NCI-H345 treated with DMSO at 0.1 percent for 48 hours (cell line): ENCODE measurements around the gene RILP.

ENCODE experiments used
- DNase-seq: peaks from one replicate; lab custom pipeline; 2025; ENCODE audit not compliant: unreplicated experiment; lab: John Stamatoyannopoulos, UW

RILP gene

DNA sequence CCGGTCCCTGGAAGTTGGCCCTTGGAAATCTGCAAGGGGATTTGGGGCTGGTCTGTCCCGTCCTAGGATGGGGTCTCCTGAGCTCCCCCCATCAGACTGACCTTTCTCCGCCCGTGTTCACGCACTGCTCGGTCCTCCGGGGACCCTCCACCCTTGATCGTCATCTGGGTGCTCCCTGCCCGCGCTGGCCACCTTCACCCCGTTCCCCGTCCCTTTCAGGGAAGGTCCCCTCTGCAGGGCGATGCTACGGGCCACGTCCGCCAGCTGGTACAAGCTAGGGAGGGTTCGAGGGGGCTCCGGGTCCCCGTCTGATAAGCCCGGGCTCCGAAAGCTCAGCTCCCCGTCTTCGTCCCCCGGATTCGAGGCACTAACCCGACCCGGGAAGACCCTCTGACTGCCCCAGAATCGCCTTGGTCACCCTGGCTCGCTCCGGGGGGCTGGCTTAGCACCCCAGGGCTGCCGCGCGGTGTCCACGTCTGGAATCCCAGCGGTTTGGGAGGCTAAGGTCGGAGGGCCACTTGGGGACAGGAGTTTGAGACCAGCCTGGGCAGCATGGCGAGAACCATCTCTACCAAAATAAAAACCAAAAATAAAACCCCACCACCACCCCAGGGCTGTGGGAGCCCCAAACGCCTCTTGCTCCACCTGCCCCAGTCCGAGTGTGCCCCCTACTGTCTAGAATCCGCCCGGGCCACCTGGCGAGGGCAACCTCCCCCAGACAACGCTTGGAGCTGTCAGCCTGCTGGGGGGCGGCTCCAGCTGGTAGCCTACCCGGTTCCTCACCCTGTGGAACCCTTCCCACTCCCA is 20.0 kb downstream of the RILP start:
- no peak for DNase-seq

DNA sequence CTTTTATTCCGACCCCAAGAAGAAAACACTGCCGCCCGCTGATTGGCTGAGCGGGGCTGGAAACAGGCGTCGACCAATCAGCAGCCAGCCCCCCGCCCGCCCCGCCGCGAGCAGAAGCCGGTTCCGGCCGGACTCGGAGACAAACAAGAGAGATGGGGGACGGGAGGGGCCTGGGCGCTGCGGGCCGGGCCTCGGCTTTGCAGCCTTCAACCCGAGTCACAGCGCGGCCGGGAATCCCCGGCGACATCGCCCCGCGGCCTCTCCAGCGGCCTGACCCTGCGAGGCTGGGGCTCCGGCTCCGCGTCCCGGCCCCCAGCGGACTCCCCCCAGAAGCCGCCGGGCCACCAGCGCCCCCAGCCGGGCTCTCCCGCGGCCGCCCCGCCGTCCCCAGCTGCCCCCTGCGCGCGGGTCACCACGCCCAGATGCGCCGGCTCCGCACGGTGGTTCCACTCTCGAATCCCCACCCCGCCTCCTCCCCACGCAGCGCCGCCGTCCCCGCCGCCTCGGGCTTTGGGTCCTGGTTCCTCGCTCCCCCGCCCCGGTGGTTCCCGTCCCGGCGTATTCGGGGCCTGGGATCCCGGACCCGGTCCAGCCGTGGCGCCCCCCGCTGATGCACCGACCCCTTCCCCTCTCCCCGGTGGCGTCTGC is 20.7 kb downstream of the RILP start:
- DNase-seq, result peak; percentile 71

- DNase-seq, result peak; percentile 73
These were observed 21.4 kb downstream of the RILP start, which contains the start of gene SLC43A2 for GRCh38 chr17:1627982-1628855. Gene SLC43A2 (minus strand): TSS chr17:1628834. CDS start chr17:1627874, 960 bp downstream.

DNA sequence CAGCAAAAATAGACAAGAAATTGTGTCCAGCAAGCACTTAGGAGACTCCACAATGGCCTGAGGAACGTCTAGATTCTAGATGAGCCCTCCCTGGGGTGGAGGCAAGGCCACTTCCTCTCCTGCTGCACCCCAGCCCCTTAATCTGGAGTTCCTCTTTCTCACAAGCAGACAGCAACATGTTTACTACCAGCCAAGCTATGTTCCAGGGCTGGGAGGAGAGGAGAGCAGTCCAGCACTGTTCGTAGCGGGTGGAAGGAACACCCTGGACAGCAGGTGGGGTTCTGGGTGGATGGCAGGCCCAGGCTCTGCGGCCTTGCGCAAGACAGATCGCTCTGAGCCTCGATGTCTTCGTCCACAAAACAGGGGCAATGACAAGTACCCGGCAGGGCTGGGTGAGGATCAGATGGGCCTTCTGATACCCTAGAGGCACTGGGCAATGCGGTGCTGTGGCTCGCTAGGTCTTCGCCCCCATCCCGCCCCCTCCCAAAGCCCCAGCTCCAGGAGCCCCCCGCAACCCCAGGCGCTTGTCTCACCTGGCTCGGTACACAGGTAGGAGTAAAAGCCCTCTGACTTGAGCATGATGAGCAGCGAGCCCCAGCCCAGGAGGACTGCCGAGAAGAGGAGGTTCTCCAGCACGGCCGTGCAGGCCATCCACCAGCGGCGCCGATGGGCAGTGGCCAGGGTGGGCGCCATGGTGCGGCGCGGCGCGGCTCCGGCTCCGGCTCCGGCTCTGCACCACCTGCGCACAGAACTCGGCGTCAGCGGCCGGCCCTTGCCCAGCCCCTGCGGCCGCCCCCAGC is 22.3 kb downstream of the RILP start:
- no peak for DNase-seq

- no peak for DNase-seq
These were observed 23.3 kb downstream of the RILP start for GRCh38 chr17:1626333-1626732.

- DNase-seq, result no peak
These were observed 24.1 kb downstream of the RILP start for GRCh38 chr17:1625581-1625980.

- no peak for DNase-seq
These were observed 24.6 kb downstream of the RILP start for GRCh38 chr17:1625053-1625452.

DNA sequence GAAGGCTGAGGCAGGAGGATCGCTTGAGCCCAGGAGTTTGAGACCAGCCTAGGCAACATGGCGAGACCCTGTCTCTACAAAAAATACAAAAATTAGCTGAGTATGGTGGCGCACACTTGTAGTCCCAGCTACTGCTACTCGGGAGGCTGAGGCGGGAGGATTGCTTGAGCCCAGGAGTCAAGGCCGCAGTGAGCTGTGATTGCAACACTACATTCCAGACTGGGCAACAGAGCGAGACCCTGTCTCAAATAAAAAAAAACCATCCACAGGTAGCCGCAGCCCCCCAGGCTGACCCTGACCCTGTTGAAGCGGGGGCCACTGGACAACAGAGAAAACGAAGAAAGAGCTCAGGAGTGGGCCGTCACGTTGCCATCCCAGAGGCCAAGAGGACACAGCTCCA is 25.0 kb downstream of the RILP start:
- DNase-seq, result no peak

DNA sequence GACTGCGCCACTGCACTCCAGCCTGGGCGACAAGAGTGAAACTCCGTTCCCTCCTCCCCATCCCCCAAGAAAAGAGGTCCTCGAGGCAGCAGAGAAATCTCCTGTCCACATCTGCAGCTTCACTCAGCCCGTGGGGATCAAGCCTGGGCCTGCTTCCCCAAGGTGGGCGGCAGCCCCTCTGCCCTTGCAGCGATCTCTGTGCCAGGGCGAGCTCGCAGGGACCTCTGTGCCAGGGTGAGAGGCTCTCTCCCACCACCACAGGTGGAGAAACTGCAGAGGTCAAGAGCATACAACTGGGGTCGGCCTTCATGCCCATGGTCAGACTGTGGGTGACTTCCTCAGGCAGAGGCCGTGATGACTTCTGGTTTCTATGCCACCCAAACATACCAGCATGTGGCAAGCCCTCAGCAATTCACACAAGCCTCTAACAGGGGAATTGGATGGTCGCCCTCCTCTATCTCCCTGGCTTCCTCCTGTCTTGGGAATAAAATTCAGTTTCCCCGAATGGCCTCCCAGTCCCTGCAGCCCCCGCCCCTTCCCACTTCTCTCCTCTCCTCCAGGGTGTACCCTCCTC is 26.5 kb downstream of the RILP start:
- DNase-seq, result no peak

DNA sequence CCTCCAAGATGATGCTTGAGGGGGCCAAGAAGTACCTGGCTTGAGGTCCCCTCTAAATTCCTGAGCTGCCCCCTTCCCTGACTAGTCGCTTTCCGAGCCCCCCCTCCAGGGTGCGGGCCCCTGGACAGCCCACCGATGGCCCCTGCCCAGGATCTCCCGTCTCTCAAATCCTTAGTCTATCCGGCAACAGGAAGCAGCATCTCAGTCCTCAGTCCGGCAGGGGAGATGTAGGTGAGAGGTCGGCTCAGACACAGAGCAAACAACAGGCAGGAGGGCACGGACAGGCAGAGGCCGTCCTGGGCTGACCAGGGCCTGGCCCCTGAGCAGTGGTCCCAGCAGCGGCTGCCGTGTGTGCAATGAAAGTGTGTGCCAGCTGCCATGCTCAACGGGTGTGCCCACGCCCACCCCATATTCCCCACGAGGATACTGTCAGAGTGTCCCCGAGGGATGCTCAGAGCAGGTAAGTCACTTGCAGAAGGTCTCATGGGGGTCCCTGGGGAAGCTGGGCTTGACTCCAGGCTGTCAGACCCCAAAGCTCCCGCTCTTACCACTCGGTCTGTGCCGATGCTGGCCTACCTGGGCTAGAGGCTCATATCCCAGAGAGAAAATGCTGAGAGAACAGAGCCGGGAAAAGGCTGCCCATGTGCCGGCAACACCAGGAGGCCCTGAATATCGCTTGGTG is 28.3 kb downstream of the RILP start:
- no peak for DNase-seq

- no peak for DNase-seq
These were observed 29.2 kb downstream of the RILP start for GRCh38 chr17:1620486-1620885.

DNA sequence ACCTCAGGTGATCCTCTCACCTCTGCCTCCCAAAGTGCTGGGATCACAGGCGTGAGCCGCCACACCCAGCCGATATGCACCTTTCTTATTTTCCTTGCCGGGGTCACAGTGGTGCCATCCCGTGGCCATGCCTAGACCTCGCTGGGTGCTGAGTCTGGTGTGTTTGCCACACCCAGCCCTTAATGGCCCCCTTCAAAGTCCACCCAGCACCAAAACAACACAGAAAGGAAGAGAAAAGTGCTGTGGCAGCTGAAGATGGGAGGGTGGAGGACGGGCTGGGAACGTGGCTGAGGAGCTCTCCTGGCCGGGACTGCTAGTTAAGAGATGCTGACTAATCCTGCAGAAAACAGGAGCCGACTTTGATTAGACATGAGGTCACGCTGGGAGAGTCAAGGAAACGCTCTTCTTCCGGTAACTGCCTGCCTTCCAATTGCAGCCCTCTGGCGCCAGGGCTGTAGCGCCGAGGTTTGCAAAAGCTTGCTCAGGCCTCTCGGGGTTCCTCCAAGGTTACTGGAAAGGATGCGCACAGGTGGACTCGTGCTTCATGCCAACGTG is 32.0 kb downstream of the RILP start:
- DNase-seq, result no peak

DNA sequence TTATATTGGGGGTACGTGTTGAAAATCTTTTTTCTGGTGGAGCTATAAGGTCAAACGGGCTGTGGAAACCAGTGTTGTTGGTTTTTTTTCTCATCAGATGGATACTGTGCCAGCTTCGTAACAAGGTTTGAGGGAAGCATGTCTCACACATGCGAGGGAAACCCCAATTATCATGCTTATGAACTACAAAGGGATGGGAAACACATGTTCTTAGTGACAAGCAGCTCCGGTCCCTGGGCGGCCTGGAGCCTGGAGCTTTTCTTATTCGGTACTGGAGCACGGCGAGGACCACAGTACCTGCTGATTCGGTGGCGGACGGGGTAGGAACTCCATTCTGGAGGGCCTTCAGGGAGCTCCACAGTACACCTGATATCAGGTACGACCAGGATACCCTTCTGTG is 33.6 kb downstream of the RILP start:
- DNase-seq, result no peak

DNA sequence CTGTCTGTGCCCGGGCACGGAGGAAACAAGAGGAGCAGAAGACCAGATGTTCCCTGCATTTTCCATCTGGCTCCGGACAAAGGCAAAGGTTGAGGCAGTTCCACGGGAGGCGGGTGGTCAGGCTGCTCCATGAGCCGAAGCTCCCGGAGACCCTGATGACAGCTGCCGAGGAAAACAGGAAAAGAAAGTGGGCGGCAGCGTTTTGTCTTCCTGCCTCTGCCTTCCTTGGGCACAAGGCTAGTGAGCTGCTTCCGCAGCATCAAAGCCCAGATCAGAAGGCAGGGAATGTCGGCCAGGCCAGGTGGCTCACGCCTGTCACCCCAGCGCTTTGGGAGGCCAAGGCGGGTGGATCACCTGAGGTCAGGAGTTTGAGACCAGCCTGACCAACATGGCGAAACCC is 37.3 kb downstream of the RILP start:
- no peak for DNase-seq

GRCh38 chr17:1611715-1612114 is 38.0 kb downstream of the RILP start:
- DNase-seq, result no peak

GRCh38 chr17:1608676-1609075 is 41.0 kb downstream of the RILP start:
- no peak for DNase-seq

- DNase-seq, result no peak
These were observed 41.7 kb downstream of the RILP start for GRCh38 chr17:1607971-1608320.

GRCh38 chr17:1606352-1606985 is 43.2 kb downstream of the RILP start:
- no peak for DNase-seq

GRCh38 chr17:1605681-1606351 is 43.9 kb downstream of the RILP start:
- no peak for DNase-seq
